KOPT-K1 (cell line): ENCODE data around the gene IL17RC.

Source experiments
- H3K27ac ChIP-seq: fragments of 200-600 bp; sonication (generic); 2 replicates; pipeline ENCODE4 v1.5.1; 2016; ENCODE audit warnings: antibody characterized with exemption, mild to moderate bottlenecking, low read depth, low read length; ENCODE audit not compliant: poor library complexity, severe bottlenecking
- H3K36me3 ChIP-seq: fragments of 200-600 bp; sonication (generic); 2 replicates; pipeline ENCODE4 v1.5.1; 2017; ENCODE audit warnings: antibody characterized with exemption, mild to moderate bottlenecking, low read length, moderate library complexity; ENCODE audit not compliant: insufficient read depth
- H3K9me3 ChIP-seq: fragments of 200-600 bp; sonication (generic); 2 replicates; pipeline ENCODE4 v1.5.1; 2017; ENCODE audit warnings: antibody characterized with exemption, low read length, mild to moderate bottlenecking; ENCODE audit not compliant: insufficient read depth, poor library complexity, severe bottlenecking

IL17RC gene

DNA sequence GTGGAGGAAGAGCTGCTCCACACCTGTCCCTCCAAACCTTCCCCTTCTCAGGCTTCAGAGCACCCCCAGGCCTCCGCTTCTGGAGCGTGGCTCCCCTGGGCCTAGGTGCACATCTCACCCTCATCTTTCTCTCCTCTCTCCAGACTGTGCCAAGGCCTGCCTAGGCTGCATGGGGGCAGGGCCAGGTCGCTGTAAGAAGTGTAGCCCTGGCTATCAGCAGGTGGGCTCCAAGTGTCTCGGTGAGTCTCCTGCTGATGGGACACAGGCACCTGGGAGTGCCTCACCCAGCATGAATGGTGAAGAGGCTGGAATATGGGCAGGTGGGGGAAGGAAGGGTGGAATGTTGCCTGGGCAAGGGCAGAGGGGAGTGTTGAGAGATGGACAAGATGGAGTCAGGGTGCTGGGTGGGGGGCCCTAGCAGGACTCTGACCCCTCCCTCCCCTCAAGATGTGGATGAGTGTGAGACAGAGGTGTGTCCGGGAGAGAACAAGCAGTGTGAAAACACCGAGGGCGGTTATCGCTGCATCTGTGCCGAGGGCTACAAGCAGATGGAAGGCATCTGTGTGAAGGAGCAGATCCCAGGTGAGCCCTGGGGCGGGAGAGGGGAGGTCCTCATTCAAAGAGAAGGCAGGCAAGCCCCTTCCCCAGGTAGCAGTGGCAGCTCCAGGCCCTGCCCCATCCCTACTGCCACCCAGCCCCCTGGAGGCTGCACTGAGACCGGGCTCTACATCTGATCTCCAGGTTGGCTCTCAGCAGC lies 26.2 kb downstream of the IL17RC start:
- Histone ChIP-seq H3K9me3 (no peaks in the 10 kb centered on the region), H3K27ac (no peak overlapping the region), H3K36me3 (peaks cover 11% of the 10 kb centered on the region; the same call in 1 of the 2 replicates)

DNA sequence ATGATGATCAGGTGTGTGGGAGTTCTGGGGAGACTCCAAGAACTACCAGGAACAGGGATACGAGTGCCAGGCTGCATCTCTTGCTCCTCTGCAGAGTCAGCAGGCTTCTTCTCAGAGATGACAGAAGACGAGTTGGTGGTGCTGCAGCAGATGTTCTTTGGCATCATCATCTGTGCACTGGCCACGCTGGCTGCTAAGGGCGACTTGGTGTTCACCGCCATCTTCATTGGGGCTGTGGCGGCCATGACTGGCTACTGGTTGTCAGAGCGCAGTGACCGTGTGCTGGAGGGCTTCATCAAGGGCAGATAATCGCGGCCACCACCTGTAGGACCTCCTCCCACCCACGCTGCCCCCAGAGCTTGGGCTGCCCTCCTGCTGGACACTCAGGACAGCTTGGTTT lies 27.4 kb downstream of the IL17RC start:
- peaks cover 9% of the 10 kb centered on the region; the same call in 1 of the 2 replicates for H3K36me3 ChIP-seq
- no peaks in the 10 kb centered on the region for H3K9me3 ChIP-seq
- H3K27ac ChIP-seq = no peak overlapping the region

DNA sequence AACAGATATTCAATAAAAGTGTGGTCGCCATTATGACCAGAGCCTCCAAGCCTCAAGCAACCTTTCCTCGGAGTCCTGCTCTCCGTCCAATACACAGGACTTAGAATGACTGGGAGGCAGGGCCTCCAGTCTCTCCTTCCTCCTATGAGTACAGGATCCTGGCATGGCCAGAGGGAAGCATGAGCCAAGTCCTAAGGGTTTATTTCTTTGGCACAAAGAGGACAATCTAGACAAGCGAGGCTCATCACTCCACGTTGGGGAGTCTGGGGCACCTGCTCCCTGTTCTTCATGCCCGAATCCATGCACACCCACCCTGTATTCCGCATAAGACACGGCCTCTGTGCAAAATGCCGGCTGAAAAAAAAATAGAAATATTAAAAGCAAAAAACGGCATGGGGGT lies 28.5 kb downstream of the IL17RC start:
- no peak overlapping the region for H3K27ac ChIP-seq
- H3K9me3 ChIP-seq = no peaks in the 10 kb centered on the region
- H3K36me3 ChIP-seq = peaks cover 9% of the 10 kb centered on the region; the same call in 1 of the 2 replicates

DNA sequence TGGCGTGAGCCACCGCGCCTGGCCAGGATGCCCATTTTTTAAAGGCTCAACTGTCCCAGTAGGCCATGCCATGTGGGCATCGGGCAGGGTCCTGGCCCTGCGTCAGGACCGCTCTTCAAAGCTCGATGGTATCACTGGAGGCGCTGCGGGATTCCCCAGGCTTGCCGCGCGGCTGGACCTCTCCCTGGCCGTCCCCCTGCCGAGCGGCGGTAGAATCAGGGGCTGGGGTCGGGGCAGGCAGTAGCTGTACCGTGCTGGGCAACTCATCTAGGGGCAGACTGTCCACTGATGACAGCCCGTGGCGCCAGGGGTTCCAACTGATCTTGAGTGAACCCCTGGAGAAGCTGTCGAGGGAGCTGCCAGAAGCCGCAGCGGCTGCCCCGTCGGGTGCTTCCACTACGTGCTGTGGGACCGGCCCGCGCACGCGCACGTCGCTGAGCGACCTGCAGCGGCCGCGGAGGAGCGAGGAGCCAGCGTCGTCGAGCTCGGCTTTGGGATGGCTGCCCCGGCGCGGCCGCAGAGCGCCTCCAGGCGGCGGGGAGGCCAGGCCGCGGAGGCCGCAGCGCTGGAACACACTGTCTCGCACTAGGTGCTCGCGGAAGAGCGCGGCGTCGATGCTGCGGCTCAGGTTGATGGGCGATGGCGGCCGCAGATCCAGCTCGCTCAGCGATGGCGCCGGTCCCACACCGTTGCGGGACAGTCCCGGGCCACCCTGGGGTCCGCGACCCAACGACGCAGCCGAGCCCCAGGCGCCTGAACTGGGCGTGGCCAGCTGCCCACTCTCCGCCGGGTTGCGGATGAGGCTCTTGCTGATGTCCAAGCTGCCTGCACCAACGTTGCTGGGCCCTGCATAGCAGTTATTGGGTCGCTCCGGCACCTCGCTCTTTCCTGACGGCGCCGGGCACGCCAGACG lies 29.5 kb downstream of the IL17RC start:
- Histone ChIP-seq H3K36me3 (peaks cover 3% of the 10 kb centered on the region; the same call in 1 of the 2 replicates), H3K9me3 (no peaks in the 10 kb centered on the region), H3K27ac (no peak overlapping the region)

DNA sequence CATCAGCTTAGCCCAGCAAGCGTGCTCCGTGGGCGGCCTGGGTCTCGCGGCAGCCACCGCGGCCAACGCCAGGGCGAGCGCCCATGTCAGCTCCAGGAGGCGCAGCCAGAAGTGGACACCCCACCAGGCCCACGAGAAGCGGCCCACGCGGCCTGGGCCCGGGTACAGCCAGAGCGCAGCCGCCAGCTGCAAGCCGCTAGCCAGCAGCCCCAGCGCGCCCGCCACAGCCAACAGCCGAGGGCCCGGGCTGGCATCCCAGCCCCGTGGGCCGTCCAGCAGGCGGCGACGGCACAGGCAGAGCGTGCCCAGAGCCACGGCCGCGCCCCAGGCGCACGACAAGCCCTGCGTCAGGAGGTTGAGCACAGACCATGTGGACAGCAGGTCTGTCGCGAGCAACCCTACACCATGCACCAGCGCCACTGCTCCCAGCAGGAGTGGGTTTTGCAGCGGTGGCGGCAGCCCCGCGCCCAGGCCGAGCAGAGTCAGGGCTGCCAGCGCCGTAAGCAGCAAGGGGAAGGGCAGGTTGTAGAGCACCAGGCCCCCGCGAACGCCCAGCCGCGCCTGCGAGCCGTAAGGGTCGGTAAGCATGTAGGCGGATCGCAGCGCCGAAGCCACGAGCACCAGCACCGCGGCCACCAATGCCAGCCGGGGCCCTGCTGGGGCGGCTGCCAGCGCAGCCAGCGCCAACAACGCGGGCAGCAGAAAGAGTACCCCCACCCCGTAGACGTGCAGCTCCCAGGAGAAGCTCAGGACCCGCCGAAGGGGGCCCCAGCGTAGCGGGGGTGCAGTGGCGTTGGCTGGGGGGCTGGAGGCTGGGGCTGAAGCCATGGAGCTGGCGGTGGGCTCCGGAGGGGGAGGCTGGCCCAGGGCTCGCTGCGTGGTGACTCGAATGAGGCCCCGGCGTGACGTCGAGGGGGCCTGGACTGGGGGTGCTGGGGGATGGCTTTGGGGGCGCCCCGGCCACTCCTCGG lies 30.4 kb downstream of the IL17RC start:
- Histone ChIP-seq H3K9me3 (no peaks in the 10 kb centered on the region), H3K27ac (no peak overlapping the region), H3K36me3 (peaks cover 3% of the 10 kb centered on the region; the same call in 1 of the 2 replicates)

DNA sequence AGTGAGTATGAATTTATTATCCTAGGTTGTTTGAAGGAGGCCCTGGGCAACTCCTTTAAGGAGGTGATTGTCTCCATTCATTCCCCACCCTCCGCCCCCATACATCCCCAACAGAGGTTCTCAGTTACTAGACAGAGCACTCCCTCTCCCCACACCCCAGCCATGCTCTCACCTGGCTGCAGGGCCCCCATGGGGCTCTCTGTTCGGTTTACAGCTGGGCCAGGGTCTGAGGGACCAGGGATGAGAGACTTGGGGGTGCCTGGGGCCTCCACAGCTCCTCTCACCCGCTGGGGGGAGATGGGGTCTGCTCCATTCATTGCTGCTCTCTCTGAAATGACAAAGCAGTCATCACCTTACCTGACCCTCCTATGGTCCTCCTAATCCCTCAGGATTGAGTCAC lies 31.7 kb downstream of the IL17RC start:
- peaks cover 3% of the 10 kb centered on the region; the same call in 1 of the 2 replicates for H3K36me3 ChIP-seq
- H3K9me3 ChIP-seq = no peaks in the 10 kb centered on the region
- H3K27ac ChIP-seq = no peak overlapping the region

DNA sequence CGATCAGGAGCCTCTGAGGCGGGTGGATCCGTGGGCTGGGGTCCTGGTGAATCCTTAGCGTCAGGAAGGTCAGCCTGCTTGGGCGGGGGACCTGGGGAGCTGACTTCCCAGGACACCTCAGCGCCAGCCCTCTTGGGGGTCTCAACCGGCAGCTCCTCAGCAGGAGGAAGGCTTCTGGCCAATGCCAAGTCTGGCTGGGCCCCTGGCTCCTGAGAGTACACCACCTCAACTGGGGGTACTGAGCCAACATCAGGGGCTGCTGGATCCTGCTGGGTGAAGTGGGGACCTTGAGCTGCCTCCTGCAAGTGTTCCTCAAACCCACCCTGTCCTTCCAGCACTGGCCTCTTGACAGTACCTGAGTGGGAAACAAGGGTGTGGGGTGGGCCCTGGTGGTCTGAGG lies 32.2 kb downstream of the IL17RC start:
- H3K27ac ChIP-seq = no peak overlapping the region
- H3K9me3 ChIP-seq = no peaks in the 10 kb centered on the region
- H3K36me3 ChIP-seq = peaks cover under 1% of the 10 kb centered on the region; the same call in 1 of the 2 replicates

DNA sequence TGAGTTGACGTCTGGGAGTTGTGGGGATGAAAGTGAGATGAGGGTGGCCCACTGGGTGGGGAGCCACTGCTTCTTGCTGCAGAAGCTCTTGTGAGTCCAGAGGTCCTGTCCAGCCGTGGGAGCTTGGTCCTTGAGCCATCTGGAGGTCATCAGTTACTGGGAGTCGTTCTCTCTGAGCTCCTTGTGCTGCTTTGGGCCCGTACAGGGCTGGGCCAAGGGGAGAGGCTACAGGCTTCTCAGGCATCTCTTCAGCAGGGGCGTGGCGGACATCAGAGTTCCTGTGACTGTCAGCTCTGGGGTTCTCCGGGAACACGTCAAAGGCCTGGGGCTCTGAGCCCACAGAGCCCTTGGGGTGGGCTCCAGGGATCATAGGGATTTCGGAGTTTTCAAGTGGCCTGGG lies 32.7 kb downstream of the IL17RC start:
- Histone ChIP-seq H3K9me3 (no peaks in the 10 kb centered on the region), H3K27ac (no peak overlapping the region), H3K36me3 (no peaks in the 10 kb centered on the region)

DNA sequence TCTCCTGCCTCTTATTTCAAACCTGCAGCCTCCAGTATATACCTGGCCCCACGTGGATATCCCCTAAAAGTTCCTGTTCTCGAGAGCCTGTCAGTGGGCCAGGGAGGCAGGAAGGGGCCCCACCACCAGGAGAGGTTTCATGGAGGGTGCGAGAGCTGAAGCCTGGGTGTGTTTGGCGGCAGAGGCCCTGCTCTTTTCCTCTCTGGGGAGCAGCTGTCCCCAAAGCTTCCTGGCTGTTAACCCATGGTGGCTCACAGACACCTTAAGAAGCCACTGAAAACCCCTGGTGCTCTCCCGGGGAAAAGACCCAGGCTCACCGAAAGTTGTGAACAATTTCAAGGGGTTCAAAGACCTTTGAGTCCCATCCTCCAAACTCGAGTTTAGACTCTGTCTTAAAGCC lies 34.2 kb downstream of the IL17RC start:
- Histone ChIP-seq H3K36me3 (no peaks in the 10 kb centered on the region), H3K9me3 (no peaks in the 10 kb centered on the region), H3K27ac (peak overlapping the region; percentile 15)

DNA sequence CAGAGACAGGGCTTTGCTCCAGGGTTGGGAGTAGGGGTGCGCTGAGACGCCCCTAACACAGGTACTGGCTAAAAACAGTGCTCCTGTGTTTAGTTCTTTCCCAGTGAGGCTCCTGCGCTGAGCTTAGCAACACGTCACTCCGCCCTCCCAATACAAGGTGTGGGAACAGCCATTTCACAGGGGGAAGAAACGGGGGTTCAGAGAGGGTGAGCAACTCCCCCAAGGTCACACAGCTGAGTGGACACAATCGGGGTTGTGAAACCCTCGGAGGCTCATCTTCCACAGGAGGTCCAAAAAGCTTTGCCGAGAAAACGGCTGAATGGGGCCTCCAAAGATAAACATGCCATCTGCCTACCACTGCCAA lies 34.7 kb downstream of the IL17RC start:
- H3K9me3 ChIP-seq = no peaks in the 10 kb centered on the region
- peak overlapping the region; percentile 15 for H3K27ac ChIP-seq
- H3K36me3 ChIP-seq = no peaks in the 10 kb centered on the region

DNA sequence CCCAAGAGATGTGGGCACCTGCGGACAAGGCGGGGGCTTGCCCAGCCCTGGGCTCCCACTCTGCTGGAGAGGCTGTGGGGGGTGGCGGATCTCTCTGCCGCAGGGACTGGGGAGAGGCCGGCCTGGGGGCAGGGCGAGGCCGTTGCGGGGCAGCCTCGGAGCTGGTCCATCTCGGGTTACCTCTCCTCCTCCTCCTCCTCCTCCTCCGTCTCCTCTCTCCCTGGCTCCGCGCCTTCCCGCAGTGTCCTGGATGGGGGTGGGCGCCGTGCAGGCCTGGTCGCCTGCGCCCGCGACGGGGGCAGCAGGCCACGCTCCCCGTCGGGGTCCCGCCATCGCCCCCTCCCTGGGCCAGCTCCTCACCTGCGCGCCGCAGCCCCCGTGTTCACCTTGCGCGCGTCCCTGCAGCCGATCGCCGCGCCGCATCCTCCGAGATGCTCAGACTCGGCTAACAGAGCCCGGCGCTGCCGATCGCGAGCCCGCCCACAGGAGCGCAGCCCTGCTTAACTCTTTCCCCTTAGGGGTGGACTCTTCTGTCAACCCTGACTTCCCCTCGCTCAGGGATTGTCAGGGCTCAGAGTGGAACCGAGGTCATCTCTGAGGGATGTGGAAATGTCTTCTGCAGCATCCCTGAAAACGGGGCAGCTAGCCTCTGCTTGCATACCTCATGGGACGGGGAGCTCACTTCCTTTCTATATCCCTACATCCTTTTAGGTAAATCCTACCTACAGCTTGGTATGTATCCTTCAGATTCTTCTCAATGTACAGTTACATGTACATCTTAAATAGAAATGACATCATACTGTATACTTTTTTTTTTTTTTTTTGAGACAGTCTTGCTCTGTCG lies 35.3 kb downstream of the IL17RC start, which contains the start of gene PRRT3:
Gene PRRT3 (minus strand): TSS at position 447 of the 844 bp plus-strand sequence. CDS start 2,293 bp downstream, outside the sequence.
- Histone ChIP-seq H3K27ac (peak within 1 kb of the TSS; percentile 15), H3K36me3 (no peaks in the 10 kb centered on the region), H3K9me3 (no peaks in the 10 kb centered on the region)

DNA sequence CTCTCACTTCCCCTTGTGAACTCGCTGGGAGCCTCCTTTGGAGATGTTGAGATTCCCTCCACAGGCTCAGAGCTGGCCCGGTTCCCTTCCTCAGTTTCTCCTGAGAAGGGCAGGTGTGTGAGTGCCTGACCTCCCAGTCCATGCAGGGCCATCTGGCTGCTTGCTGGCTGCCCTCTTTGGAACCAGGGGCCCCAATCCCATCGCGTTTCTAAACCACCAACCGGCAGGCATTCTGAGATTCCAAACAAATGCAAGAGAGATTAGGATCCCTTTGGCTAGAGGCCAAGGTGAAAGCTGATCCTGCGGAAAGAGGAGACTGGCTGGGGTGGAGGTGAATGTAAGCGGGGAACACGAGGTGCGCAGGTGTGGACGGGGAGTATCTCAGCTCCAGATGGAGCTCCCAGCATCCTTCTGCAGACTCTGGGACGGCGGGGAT lies 38.2 kb downstream of the IL17RC start:
- Histone ChIP-seq H3K9me3 (no peaks in the 10 kb centered on the region), H3K36me3 (no peaks in the 10 kb centered on the region), H3K27ac (no peak overlapping the region)

DNA sequence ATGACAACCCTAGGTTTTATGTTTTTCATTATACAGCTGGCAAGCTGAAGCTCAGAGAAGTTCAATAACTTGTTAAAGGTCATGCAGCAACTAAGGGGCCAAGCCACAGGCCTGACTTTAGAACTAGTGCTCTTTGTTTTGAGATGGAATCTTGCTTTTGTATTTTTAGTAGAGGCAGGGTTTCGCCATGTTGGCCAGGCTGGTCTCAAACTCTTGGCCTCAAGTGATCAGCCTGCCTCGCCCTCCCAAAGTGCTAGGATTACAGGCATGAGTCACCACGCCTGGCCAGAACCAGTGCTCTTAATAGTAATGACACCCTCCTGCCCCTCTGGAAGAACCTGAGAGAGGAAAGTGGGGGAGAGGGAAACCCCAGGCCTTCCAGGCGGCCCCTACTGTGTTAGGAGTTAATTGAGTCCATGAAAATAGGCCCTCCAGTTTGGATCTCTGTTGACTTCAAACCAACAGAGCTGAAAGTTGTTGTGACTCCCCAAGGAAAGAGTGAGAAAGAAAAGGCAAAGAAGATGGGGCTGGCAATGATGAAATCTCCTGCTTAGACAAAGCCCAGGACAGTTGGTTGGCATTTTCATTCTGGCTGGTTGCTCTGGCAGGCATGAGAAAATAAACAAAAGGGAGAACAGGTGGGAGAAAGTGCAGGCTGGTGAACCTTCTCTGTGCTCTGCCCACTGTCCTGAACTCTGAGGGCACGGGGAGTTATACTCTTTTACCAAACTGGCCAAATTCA lies 38.9 kb downstream of the IL17RC start:
- no peaks in the 10 kb centered on the region for H3K9me3 ChIP-seq
- H3K27ac ChIP-seq = no peak overlapping the region
- no peaks in the 10 kb centered on the region for H3K36me3 ChIP-seq
